ENCODE measurements around the gene ITPR2. TPM values are rescaled to one million over a fixed set of nuclear protein-coding genes. Genes with fewer than 3 reads are reported as not detected.

The ITPR2 gene
- total RNA-seq, 1 experiment from 2014 or later, result 41.6 TPM

DNA sequence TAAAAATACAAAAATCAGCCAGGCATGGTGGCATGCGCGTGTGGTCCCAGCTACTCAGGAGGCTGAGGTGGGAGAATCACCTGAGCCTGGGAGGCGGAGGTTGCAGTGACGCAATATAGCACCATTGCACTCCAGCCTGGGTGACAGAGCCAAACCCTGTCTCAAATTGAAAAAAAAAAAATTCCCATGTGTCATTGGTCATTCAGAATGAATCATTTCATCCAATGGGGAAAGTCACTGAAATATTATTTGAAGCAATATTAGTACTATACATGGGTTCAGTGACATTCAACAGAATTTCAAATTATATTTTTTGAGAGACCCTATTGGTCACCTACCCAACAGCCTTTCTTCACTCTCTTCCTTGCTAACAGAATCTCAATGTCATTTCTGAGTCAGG, 276.1 kb downstream of the ITPR2 start:
- H3K27ac Mint-ChIP-seq (ENCODE audit: unreplicated experiment), result no peak overlapping the region
- H3K27me3 Mint-ChIP-seq (ENCODE audit: insufficient read depth, unreplicated experiment), result no peaks in the 10 kb centered on the region
- intact Hi-C loops (cut with micrococcal nuclease; ENCODE audit: unreplicated experiment), result no loop called here
- Histone ChIP-seq H3K4me1 (no peaks in the 10 kb centered on the region), H3K27me3 (replicated peaks; ENCODE audit: control insufficient read depth, insufficient read depth, low read length) (no peaks in the 10 kb centered on the region), H3K36me3 (ENCODE audit: control insufficient read depth, insufficient read depth, low read length) (no peaks in the 10 kb centered on the region), H3K4me3 (ENCODE audit: low read depth, low read length) (no peak overlapping the region), H3K9me3 (0 out of 2 replicates have a peak, but pooled peaks cover 2% of the 10 kb centered on the region)
- BruUV-seq (replicated peaks), result no TSS peak
- H3K4me1 Mint-ChIP-seq (ENCODE audit: low read depth, unreplicated experiment), result no peaks in the 10 kb centered on the region
- no peak for TF ChIP-seq CTCF (IDR thresholded peaks at IDR 0.05; ENCODE audit: insufficient read depth in 1 of 2, low read depth in 1 of 2, low read length in 1 of 2, severe bottlenecking in 1 of 2, unreplicated experiment in 1 of 2)
- no peaks in the 10 kb centered on the region for H3K36me3 Mint-ChIP-seq (ENCODE audit: insufficient read depth, unreplicated experiment)
- POLR2A ChIA-PET, result no interaction called here
- DNase-seq, result no peak
- H3K4me3 Mint-ChIP-seq (ENCODE audit: unreplicated experiment), result no peak overlapping the region
- CTCF ChIA-PET, result no interaction called here
- H3K9me3 Mint-ChIP-seq (ENCODE audit: unreplicated experiment), result no peaks in the 10 kb centered on the region

DNA sequence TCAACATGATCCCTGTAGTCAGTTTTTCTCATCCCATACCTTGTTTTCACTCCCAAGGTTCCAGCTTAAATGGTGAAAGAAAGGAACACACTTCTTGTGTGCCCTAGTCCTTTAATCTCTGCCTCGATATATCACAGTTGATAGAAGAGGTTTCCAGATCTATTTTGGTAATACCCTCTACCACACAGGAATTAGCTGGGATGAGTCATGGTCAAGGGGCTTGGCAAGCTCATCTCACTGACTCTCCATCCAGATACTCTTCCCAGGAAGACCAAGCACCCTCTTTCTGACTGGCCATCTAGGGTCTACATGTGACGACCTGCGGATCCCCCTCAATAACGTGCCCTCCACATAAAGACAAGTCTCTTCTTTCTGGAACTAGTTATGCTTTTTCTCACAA, 277.9 kb downstream of the ITPR2 start:
- H3K4me1 Mint-ChIP-seq (ENCODE audit: low read depth, unreplicated experiment), result no peaks in the 10 kb centered on the region
- Histone ChIP-seq H3K36me3 (ENCODE audit: control insufficient read depth, insufficient read depth, low read length) (no peaks in the 10 kb centered on the region), H3K9me3 (no peaks in the 10 kb centered on the region), H3K4me3 (ENCODE audit: low read depth, low read length) (no peak overlapping the region), H3K27me3 (replicated peaks; ENCODE audit: control insufficient read depth, insufficient read depth, low read length) (no peaks in the 10 kb centered on the region), H3K4me1 (no peaks in the 10 kb centered on the region)
- no peaks in the 10 kb centered on the region for H3K36me3 Mint-ChIP-seq (ENCODE audit: insufficient read depth, unreplicated experiment)
- no peak for DNase-seq
- no peaks in the 10 kb centered on the region for H3K9me3 Mint-ChIP-seq (ENCODE audit: unreplicated experiment)
- ChIA-PET CTCF (no interaction called here), POLR2A (no interaction called here)
- TF ChIP-seq CTCF (IDR thresholded peaks at IDR 0.05; ENCODE audit: insufficient read depth in 1 of 2, low read depth in 1 of 2, low read length in 1 of 2, severe bottlenecking in 1 of 2, unreplicated experiment in 1 of 2), result no peak
- no TSS peak for BruUV-seq (replicated peaks)
- H3K4me3 Mint-ChIP-seq (ENCODE audit: unreplicated experiment), result no peak overlapping the region
- no peak overlapping the region for H3K27ac Mint-ChIP-seq (ENCODE audit: unreplicated experiment)
- intact Hi-C loops (cut with micrococcal nuclease; ENCODE audit: unreplicated experiment), result no loop called here
- no peaks in the 10 kb centered on the region for H3K27me3 Mint-ChIP-seq (ENCODE audit: insufficient read depth, unreplicated experiment)

- H3K9me3 ChIP-seq, result no peaks in the 10 kb centered on the region
- Mint-ChIP-seq H3K4me1 (ENCODE audit: low read depth, unreplicated experiment) (no peaks in the 10 kb centered on the region), H3K27ac (ENCODE audit: unreplicated experiment) (no peak overlapping the region), H3K4me3 (ENCODE audit: unreplicated experiment) (no peak overlapping the region), H3K27me3 (ENCODE audit: insufficient read depth, unreplicated experiment) (no peaks in the 10 kb centered on the region), H3K36me3 (ENCODE audit: insufficient read depth, unreplicated experiment) (no peaks in the 10 kb centered on the region), H3K9me3 (ENCODE audit: unreplicated experiment) (no peaks in the 10 kb centered on the region)
- H3K27me3 ChIP-seq (replicated peaks; ENCODE audit: control insufficient read depth, insufficient read depth, low read length), result no peaks in the 10 kb centered on the region
- no peaks in the 10 kb centered on the region for H3K36me3 ChIP-seq (ENCODE audit: control insufficient read depth, insufficient read depth, low read length)
- intact Hi-C loops (cut with micrococcal nuclease; ENCODE audit: unreplicated experiment), result no loop called here
- H3K4me3 ChIP-seq (ENCODE audit: low read depth, low read length), result no peak overlapping the region
- POLR2A ChIA-PET, result no interaction called here
- no peaks in the 10 kb centered on the region for H3K4me1 ChIP-seq
- CTCF ChIA-PET, result no interaction called here
- DNase-seq, result no peak
- no peak for TF ChIP-seq CTCF (IDR thresholded peaks at IDR 0.05; ENCODE audit: insufficient read depth in 1 of 2, low read depth in 1 of 2, low read length in 1 of 2, severe bottlenecking in 1 of 2, unreplicated experiment in 1 of 2)
- no TSS peak for BruUV-seq (replicated peaks)
Observed at GRCh38 chr12:26554332-26554731, 278.7 kb downstream of the ITPR2 start.

Measured in Caco-2 (cell line).